Heart left ventricle (tissue), 13 donors: ENCODE results near the gene FAM98B.

Source experiments
- POLR2A ChIP-seq, 2 donors: fragments of 450-650 bp; IDR thresholded peaks; one replicate each; pipeline ENCODE4 v1.6.1; 2017; ENCODE audit warnings: antibody characterized with exemption in 2 of 2, mild to moderate bottlenecking in 2 of 2, moderate library complexity in 2 of 2
- TF ChIP-seq, protein P1 (sequence below), 12 donors: fragments of 200-600 bp; sonication (generic) in 4 of 12; IDR thresholded peaks; one replicate each; pipeline versions ENCODE4 v1.5.0 to v1.8.0; 2018 to 2022; ENCODE audit warnings: antibody characterized with exemption in 12 of 12, mild to moderate bottlenecking in 5 of 12
- donor health status: ischemic (EF 13 %, LVEDD 7.1; RV severe dilation, severe dysfunction).
- donor health status: DM: no; HTN: yes; CAD: no.
- donor health status: DM: no; HTN: no; CAD: no.
- donor health status: ischemic (EF 25% LVEDD 6.9; RV normal size, moderate dysfunction).
- donor health status: ischemic (EF 25% LVEDD 5.7; RV mildly dilated, moderate dysfunction).
- donor health status: ischemic (EF 35%, LVEDD 5.7; RV mildly dilated, moderate dysfunction).
- donor health status: nonischemic (EF 11% LVEDD 7.7; RV severe dilation, severe dysfunction).
- donor health status: DM: yes; HTN: yes; CAD: no.
- donor health status: PGD.
- donor health status: ischemic (EF 29% LVEDD 5.4; RV normal size, mild dysfunction).
- donor health status: nonischemic (EF 23%, LVEDD 6.1; RV moderate dilation, normal function).

DNA sequence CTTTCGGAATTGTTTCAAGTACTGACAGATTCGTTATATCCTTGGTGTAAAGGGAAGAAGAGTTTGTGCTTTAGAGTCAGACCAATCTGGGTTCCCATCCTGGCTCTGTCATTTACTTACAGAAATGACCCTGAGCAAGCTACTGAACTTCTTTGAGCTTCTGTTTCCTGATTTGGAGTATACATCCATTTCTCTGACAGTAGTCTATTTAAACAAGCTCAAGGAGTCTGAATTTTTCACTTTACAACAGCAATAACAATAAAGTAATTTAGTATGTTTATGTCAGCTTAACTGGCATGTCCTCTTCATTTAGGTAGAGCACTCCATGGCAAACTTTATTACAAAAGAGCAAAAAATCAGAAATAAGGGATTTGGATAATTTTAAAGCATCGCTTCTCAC is 27.8 kb downstream of the FAM98B start:
- TF ChIP-seq, protein P1, sequence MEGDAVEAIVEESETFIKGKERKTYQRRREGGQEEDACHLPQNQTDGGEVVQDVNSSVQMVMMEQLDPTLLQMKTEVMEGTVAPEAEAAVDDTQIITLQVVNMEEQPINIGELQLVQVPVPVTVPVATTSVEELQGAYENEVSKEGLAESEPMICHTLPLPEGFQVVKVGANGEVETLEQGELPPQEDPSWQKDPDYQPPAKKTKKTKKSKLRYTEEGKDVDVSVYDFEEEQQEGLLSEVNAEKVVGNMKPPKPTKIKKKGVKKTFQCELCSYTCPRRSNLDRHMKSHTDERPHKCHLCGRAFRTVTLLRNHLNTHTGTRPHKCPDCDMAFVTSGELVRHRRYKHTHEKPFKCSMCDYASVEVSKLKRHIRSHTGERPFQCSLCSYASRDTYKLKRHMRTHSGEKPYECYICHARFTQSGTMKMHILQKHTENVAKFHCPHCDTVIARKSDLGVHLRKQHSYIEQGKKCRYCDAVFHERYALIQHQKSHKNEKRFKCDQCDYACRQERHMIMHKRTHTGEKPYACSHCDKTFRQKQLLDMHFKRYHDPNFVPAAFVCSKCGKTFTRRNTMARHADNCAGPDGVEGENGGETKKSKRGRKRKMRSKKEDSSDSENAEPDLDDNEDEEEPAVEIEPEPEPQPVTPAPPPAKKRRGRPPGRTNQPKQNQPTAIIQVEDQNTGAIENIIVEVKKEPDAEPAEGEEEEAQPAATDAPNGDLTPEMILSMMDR (IDR thresholded peaks at IDR 0.05), result no peak
- no peak for TF ChIP-seq POLR2A (IDR thresholded peaks at IDR 0.05)
